Stomach (tissue), 9 donors: Measurements from ENCODE around the gene HGD. TPM values are rescaled to one million over a fixed set of nuclear protein-coding genes. Genes with fewer than 3 reads are reported as not detected.

Source experiments
- DNase-seq, 2 donors: peaks; one replicate each; pipeline versions ENCODE4 v3.0.0 to v3.0.0-alpha.2; 2013 to 2019
- H3K27ac ChIP-seq, 5 donors: fragments of 200-600 bp in 4 of 5; sonication (generic) in 4 of 5; one replicate each; pipeline ENCODE4 v1.5.1; 2013 to 2019; ENCODE audit warnings: mild to moderate bottlenecking in 1 of 5, moderate library complexity in 1 of 5
- H3K27me3 ChIP-seq, 3 donors: fragments of 200-600 bp; sonication (generic); one replicate each; pipeline ENCODE4 v1.5.1; 2017 to 2019; ENCODE audit warnings: mixed run types in 1 of 3
- H3K36me3 ChIP-seq, 4 donors: fragments of 200-600 bp; sonication (generic); 1 replicate in 3 of 4; 2 replicates in 1 of 4; pipeline ENCODE4 v1.5.1; 2016 to 2019
- H3K4me1 ChIP-seq, 4 donors: fragments of 200-600 bp; sonication (generic); one replicate each; pipeline ENCODE4 v1.5.1; 2016 to 2019
- H3K4me3 ChIP-seq, 4 donors: fragments of 200-600 bp; sonication (generic) in 3 of 4; one replicate each; pipeline ENCODE4 v1.5.1; 2016 to 2019; ENCODE audit warnings: mild to moderate bottlenecking in 1 of 4
- H3K9me3 ChIP-seq, 4 donors: fragments of 200-600 bp; sonication (generic); one replicate each; pipeline ENCODE4 v1.5.1; 2016 to 2019
- EP300 ChIP-seq: sonication (generic); formaldehyde crosslinking; IDR thresholded peaks from one replicate; pipeline ENCODE4 v1.6.1; 2017; ENCODE audit warnings: antibody characterized with exemption
- POLR2A ChIP-seq, 4 donors: fragments of 450-650 bp; IDR thresholded peaks; one replicate each; pipeline ENCODE4 v1.6.1; 2016; ENCODE audit warnings: antibody characterized with exemption in 4 of 4, control low read depth in 2 of 4, mild to moderate bottlenecking in 1 of 4, moderate library complexity in 1 of 4
- POLR2AphosphoS5 ChIP-seq, 3 donors: sonication (generic); formaldehyde crosslinking; IDR thresholded peaks; one replicate each; pipeline ENCODE4 v1.6.1; 2016; ENCODE audit warnings: antibody characterized with exemption in 3 of 3
- WGBS, 5 donors: extraction: QIAGEN DNeasy Blood & Tissue Kit in 3 of 5; methylation state at CpG; one replicate each; pipeline versions ENCODE4 v1.1.5 to v1.1.7; 2013 to 2018; 5-methylcytosine and 5-hydroxymethylcytosine counted together
- intact Hi-C: fragments of 100-400 bp; cut with DNase I; formaldehyde crosslinking; loops from one replicate; pipeline ENCODE4 v1.15.1; 2023; ENCODE audit warnings: low total_unique reads
- polyA plus RNA-seq, 3 donors: library from polyadenylated mRNA; stranded (reverse); fragments of 200-250 nt; gene quantifications; one replicate each; pipeline ENCODE4 v1.2.3, GENCODE V29; 2013
- total RNA-seq, 5 donors: library from RNA; depleted of rRNA; stranded (reverse); fragments of >200 nt; gene quantifications; one replicate each; pipeline versions ENCODE4 v1.1.0 to v1.2.3, GENCODE V29; 2014 to 2016
- TF ChIP-seq, protein P1 (sequence below), 7 experiments: fragments of 450-650 bp in 4 of 7; fragments of 200-600 bp in 3 of 7; sonication (generic) in 3 of 7; IDR thresholded peaks; one replicate each; pipeline ENCODE4 v1.5.1; 2016 to 2019; ENCODE audit warnings: antibody characterized with exemption in 7 of 7, control low read depth in 2 of 7, mild to moderate bottlenecking in 1 of 7
- donor health status: healthy with polysubstance abuse.
- donor health status: Bipolar disorder and iron deficiency.
- donor health status: healthy.

HGD gene
- total and polyA plus RNA-seq, 8 donors: 6.3 to 66.5 (median 16.2) TPM

DNA sequence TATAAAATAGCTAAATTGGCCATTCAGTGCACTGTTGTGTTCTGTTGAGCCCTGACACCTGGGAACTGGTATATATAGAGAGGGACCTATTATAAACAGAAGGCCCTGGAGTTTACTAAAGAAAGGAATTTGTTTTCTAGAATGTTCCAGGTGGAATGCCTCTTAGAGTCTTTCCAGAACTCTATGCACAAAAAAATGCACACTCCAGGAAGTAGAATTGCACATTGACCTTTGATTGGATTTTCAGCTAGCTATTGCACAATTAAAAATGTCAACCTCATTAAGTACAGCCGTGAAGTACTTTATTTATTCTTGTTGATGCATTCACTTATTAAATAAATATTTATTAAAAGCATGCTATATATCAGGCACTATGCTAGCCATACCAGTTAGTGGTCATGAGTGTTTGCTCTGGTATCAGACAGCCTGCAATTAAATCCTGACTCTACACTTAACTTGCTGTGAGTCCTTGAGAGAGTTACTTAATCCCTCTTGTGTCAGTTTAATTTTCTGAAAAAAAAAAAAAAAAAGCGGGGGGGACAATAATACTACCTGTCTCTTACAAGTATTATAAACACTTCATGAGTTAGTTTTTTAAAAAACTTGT lies 45.1 kb downstream of the HGD start:
- intact Hi-C loops: no loop called here
- WGBS, 5 donors: 47 to 56% (median 50%) methylated on average over 2 of the region's 2 CpGs
- Histone ChIP-seq H3K4me1 (peaks cover 0 to 21% (median 11%) of the 10 kb centered on the region in 4 donors), H3K36me3 (peaks cover 0 to 26% (median 12%) of the 10 kb centered on the region in 4 donors), H3K27me3 (no peaks in the 10 kb centered on the region), H3K9me3 (no peaks in the 10 kb centered on the region), H3K4me3 (no peak overlapping the region), H3K27ac (peak overlapping the region in 1 of 5 donors; percentile 2)
- peak in 1 of 2 donors; percentile 33 for DNase-seq
- no peak for TF ChIP-seq POLR2A (IDR thresholded peaks at IDR 0.05)
- no peak for TF ChIP-seq POLR2AphosphoS5 (IDR thresholded peaks at IDR 0.05)
- TF ChIP-seq, protein P1, sequence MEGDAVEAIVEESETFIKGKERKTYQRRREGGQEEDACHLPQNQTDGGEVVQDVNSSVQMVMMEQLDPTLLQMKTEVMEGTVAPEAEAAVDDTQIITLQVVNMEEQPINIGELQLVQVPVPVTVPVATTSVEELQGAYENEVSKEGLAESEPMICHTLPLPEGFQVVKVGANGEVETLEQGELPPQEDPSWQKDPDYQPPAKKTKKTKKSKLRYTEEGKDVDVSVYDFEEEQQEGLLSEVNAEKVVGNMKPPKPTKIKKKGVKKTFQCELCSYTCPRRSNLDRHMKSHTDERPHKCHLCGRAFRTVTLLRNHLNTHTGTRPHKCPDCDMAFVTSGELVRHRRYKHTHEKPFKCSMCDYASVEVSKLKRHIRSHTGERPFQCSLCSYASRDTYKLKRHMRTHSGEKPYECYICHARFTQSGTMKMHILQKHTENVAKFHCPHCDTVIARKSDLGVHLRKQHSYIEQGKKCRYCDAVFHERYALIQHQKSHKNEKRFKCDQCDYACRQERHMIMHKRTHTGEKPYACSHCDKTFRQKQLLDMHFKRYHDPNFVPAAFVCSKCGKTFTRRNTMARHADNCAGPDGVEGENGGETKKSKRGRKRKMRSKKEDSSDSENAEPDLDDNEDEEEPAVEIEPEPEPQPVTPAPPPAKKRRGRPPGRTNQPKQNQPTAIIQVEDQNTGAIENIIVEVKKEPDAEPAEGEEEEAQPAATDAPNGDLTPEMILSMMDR (IDR thresholded peaks at IDR 0.05): no peak
- no peak for TF ChIP-seq EP300

DNA sequence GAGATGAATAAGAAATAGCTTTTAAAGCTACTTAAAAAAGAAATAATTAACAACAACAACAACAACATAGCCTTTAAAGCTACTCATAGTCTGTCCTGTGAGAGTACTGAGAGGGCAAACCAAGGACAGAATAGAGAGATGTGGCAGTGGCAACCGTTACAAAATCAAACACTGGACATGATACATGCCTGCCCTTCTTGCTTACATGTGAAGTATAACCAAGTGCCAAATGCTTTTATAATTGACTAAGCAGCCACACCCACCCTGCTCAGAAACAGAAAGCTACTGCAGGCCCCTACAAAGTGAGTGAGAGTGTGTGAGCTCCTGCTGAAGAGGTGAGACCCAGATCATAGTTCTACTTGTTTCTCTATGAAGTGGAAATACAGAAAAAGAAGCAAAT lies 47.5 kb downstream of the HGD start:
- DNase-seq: peak in 1 of 2 donors; percentile 34
- WGBS, 5 donors: 0 to 22% (median 5%) methylated on average over 1 of the region's 1 CpG
- intact Hi-C loops: no loop called here

DNA sequence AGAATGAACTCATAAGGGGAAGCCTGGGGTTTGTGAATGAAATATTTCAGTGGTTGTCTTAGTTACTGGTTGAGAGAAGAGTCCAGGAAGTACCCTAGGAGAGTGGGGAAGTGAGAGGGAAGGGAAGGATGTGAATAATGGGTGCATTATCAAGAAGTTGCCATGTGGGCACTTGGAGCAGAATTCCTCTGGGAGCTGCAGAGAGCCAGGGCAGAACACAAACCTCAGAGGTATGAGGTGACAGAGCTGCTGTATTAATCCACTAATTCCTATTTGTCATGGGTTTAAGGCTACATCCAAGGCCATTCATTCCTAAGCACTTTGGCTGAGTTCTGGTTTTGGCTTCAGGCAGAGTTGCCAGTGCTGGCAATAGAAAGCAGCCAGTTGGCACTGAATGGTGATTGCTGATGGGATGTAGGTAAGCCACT lies 56.9 kb downstream of the HGD start:
- intact Hi-C loops: no loop called here
- no peaks in the 10 kb centered on the region for H3K4me1 ChIP-seq
- H3K27ac ChIP-seq: no peak overlapping the region
- peaks cover 0 to 8% (median 0%) of the 10 kb centered on the region in 4 donors for H3K36me3 ChIP-seq
- no peak for DNase-seq
- H3K27me3 ChIP-seq: no peaks in the 10 kb centered on the region
- H3K4me3 ChIP-seq: no peak overlapping the region
- peaks cover 0 to 22% (median 18%) of the 10 kb centered on the region in 4 donors for H3K9me3 ChIP-seq
- TF ChIP-seq, protein P1 (IDR thresholded peaks at IDR 0.05): no peak
- TF ChIP-seq POLR2A (IDR thresholded peaks at IDR 0.05) (no peak), POLR2AphosphoS5 (IDR thresholded peaks at IDR 0.05) (no peak), EP300 (no peak)

More for the DNA sequence above, 47.5 kb downstream of the HGD start:
- Histone ChIP-seq H3K4me1 (peaks cover 0 to 21% (median 11%) of the 10 kb centered on the region in 4 donors), H3K36me3 (peaks cover 0 to 9% (median 7%) of the 10 kb centered on the region in 4 donors), H3K4me3 (no peak overlapping the region), H3K27ac (no peak overlapping the region), H3K9me3 (no peaks in the 10 kb centered on the region), H3K27me3 (no peaks in the 10 kb centered on the region)
- TF ChIP-seq, protein P1 (IDR thresholded peaks at IDR 0.05): no peak
- TF ChIP-seq EP300 (no peak), POLR2A (IDR thresholded peaks at IDR 0.05) (no peak), POLR2AphosphoS5 (IDR thresholded peaks at IDR 0.05) (no peak)

DNA sequence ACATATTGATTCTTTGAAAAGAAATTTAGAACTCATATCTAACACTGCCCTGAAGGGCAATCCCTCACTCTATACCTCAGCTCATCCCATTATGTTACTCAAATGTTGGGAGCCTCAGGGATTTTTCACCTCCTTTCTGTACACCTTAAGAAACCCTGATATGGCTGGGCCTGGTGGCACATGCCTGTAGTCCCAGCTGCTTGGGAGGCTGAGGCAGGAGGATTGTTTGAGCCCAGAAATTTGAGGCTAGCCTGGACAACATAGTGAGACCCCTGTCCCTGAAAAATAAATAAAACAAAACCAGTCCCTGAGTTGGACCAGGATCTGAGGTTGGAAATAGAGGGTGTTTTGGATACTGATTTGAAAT lies 58.3 kb downstream of the HGD start:
- Histone ChIP-seq H3K27me3 (no peaks in the 10 kb centered on the region), H3K4me3 (no peak overlapping the region), H3K4me1 (no peaks in the 10 kb centered on the region), H3K36me3 (peaks cover 0 to 8% (median 0%) of the 10 kb centered on the region in 4 donors), H3K27ac (no peak overlapping the region), H3K9me3 (peaks cover 0 to 22% (median 18%) of the 10 kb centered on the region in 4 donors)
- no peak for DNase-seq
- intact Hi-C loops: no loop called here
- TF ChIP-seq EP300 (no peak), POLR2A (IDR thresholded peaks at IDR 0.05) (no peak), POLR2AphosphoS5 (IDR thresholded peaks at IDR 0.05) (no peak)
- TF ChIP-seq, protein P1 (IDR thresholded peaks at IDR 0.05): no peak
